ENCODE measurements around the gene GALNT10.

GALNT10 gene

GRCh38 chr5:154236536-154237375 lies 46.2 kb downstream of the GALNT10 start:
- DNase-seq = no peak

GRCh38 chr5:154237376-154237743 lies 46.8 kb downstream of the GALNT10 start:
- no peak for DNase-seq

GRCh38 chr5:154237946-154238345 lies 47.4 kb downstream of the GALNT10 start:
- DNase-seq = no peak

GRCh38 chr5:154238776-154239481 lies 48.4 kb downstream of the GALNT10 start:
- DNase-seq = no peak

- no peak for DNase-seq
These were observed 50.1 kb downstream of the GALNT10 start for GRCh38 chr5:154240595-154240994.

GRCh38 chr5:154241021-154241420 lies 50.5 kb downstream of the GALNT10 start:
- DNase-seq = no peak

DNA sequence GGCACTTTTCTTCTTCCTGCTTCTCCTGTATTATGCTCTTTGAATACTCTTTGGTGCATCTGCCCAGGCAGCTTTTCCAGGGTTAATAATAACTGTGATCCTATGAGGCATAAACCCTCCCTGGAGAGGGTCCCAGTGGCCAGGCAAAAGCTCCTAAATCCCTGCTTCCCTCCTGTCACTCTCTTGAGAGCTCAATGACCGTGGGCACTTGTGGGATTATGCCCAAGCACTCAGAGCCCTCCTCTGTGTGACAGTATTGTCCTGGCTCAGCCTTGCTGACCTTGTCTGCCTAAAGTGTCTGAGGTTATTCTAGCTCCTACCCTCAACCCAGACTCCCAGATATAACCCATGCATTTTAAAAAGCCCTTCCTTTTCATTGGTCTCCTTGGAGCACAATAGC lies 51.9 kb downstream of the GALNT10 start:
- no peak for DNase-seq

GRCh38 chr5:154242964-154243376 lies 52.4 kb downstream of the GALNT10 start:
- DNase-seq = no peak

DNA sequence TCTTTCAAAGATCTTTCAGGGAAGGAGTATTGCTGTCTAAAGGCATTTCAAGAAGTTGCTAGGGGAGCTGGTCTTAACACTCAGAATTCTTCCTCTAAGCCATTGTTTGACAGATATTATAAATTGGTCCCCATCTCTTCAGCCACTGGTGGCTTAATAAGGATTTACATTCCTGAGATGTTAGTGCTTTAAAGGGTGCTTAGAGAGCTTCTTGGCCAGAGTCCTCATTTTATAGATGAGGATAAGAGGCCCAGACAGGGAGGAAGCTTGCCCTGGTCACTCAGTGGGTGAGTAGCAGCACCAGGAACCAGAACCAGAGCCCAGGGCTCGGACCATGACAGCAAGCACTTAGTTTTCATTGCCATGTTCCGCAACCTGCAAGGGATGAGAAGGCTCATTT lies 53.2 kb downstream of the GALNT10 start:
- DNase-seq = no peak

DNA sequence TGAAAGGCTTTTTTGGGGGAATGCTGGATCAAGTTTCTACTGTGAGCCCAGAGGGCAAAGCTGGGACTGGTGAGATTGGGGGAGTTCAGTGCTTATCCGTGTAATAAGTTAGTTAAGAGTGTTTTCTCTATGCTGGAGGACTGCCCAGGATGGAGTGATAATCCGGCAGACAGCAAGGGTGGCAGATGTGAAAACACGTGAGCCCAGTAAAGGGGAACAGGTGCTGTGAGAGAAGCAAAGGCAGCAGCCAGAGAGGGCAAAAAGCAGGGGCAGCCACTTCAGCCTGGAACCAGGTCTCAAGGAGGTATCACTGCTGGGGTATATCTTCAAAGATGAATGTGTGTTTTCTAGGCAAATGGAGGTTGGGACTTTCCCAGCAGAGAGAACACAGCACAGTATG lies 53.9 kb downstream of the GALNT10 start:
- DNase-seq = no peak

DNA sequence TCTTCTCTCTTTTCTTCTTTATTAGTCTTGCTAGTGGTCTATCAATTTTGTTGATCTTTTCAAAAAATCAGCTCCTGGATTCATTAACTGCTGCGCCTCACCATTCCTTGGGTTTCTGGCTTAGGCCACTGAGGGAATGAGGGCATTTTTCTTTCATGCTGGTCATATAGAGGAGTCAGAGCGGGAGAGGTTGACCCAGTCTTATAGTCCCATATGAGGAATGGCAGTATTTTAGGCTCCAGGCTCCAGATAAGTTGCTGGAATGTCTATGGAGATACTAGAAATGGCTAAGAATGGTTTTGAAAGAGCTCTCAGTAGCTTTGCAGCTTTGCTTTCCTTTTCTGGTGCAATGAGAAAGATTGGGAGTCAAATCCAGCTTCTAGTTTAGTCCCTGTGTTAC lies 58.2 kb downstream of the GALNT10 start:
- DNase-seq = no peak

GRCh38 chr5:154249826-154250225 lies 59.3 kb downstream of the GALNT10 start:
- DNase-seq = no peak

DNA sequence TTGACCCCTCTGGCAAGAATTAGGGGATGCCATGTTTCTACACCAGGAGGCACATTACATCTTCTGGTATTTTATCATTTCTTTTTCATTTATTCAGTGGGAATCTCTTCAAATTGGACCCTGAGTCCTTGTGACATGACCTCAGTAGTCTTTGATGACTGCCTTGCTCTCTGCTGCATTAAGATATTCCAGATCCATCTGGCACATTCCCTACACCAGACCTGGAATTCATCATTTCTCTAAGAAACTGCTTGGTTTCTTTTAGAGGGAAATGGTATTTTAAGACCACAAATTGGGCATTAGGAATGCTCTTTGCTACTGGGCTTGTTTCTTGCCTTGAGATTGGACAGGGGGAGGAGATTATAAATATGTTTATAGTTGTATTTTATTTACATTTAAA lies 61.0 kb downstream of the GALNT10 start:
- DNase-seq = no peak

- no peak for DNase-seq
These were observed 63.3 kb downstream of the GALNT10 start for GRCh38 chr5:154253807-154254206.

- DNase-seq = no peak
These were observed 64.4 kb downstream of the GALNT10 start for GRCh38 chr5:154254896-154255295.

DNA sequence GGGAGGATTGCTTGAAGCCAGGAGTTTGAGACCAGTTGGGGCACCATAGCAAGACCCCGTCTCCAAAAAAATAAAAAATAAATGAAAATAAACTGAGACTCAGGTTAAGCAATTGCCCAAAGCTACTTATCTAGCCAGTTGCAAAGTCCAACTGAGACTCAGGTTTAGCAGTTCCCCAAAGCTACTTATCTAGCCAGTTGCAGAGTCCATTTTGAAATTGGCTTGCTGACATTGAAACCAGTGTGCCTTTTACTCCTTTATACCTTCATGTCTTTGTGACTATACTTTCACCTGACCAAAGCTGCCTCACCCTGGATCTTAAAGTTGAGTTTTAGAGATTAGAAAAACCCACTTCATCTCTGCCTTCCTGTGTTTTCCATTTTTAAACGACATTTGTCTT lies 66.5 kb downstream of the GALNT10 start:
- DNase-seq = no peak

- no peak for DNase-seq
These were observed 68.1 kb downstream of the GALNT10 start for GRCh38 chr5:154258531-154259217.

DNA sequence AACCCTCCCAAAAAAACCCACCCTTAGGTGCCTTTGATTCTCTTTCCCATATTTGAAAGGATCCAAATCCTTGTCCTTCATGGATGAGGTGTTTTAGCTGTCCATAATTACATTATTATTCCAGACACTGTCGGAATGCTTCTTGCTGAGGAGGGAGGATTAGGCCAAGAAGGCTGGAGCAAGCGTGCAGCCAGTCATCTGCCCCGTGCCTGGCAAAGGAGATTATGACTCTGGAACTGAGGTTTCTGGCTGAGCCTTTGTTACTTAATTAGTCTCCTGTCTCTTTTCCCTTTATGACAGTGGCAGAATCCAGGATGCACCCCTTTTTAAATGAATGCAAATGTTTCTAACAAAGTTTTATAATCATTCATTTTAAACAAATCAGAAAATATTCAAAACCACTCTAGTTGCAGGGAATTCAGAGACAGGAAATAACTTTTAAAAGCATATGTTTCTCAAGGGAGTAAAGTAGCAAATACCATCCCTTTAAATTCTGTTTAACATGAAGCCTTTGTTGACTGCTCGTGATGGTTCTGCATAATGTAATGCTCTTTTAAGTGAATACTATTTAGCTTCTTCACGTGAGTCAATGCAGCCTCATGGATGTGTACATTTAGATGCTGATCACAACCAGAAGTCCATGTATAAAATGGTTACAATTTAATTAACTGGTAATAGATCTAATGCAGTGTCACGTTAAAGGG lies 69.8 kb downstream of the GALNT10 start:
- no peak for DNase-seq

GRCh38 chr5:154262342-154262741 lies 71.8 kb downstream of the GALNT10 start:
- no peak for DNase-seq

DNA sequence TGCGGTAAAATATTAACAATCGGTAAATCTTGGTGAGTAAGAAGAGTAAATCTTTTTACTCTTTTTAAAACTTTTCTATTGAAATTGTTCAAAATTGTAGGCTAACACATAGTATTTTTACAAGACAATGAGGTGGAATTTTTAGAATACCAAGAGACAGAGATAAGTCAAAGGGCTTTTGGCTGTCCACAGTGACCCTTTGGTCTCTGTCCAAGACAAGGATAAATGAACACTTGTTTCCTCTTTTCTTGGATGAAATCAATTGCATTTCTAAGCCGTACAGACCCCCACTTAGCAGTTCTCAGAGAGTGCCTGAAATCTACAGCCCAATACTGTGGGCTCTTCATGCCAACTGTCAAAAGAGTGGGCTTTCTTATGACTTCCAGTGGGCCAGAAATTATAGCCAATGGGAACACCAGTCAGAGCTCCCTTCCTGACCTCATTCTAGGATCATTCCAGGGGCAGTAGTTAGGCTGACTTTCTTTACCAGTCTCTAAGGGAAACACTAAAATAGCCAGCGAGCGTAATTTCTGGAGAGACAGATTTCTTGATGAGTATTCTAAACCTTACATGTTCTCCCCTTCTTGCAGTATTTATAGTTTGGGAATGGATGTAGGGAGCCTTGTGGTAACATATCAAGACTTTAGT lies 74.1 kb downstream of the GALNT10 start:
- DNase-seq = no peak

DNA sequence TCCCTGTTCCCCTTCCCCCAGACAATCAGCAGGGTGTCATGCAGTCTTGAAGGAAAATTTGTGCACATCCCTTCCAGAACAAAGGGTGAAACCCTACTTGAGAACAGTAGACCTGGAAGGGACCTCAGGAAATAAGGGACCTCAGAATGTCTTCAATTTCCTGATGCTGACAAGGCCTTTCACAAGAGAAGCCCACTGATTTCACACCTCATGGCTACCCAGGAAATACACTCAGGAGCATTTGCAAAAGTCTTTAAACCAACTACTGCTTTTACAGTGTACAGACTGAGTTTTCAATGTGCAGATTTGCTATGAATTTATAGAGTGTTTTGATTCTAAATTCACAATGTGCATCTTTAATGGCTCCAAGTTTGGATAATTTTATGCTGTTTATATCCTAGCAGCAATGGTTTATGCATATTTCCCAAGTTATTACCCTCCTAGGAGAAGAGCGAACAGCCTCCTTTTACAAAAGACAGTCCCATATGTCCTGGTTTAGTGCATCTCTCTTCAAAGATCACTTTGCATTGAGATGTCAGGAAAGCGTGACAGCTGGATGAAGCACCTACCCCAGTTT lies 74.8 kb downstream of the GALNT10 start:
- DNase-seq = no peak

- no peak for DNase-seq
These were observed 77.0 kb downstream of the GALNT10 start for GRCh38 chr5:154267516-154267915.
